HepG2 (cell line): ENCODE measurements around the gene PSD4. TPM values are rescaled to one million over a fixed set of nuclear protein-coding genes. Genes with fewer than 3 reads are reported as not detected.
A peak's percentile ranks its signal among the peaks of the same experiment; 100 is the strongest.

ENCODE experiments used
- ARID3A ChIP-seq: IDR thresholded peaks from 2 replicates; pipeline ENCODE4 v1.6.1; 2012; ENCODE audit warnings: low read depth, low read length, improper control_type of control experiment
- BORCS8-MEF2B ChIP-seq: sonication (generic); formaldehyde crosslinking; IDR thresholded peaks from 2 replicates; pipeline ENCODE4 v1.8.0; 2022; ENCODE audit warnings: mild to moderate bottlenecking, missing genetic modification reagents
- GATA4 ChIP-seq: sonication (generic); IDR thresholded peaks from 2 replicates; pipeline ENCODE4 v1.6.1; 2016; ENCODE audit warnings: antibody characterized with exemption, low read depth, borderline replicate concordance
- HOXA7 ChIP-seq: sonication (generic); formaldehyde crosslinking; IDR thresholded peaks from 2 replicates; pipeline ENCODE4 v1.8.1; 2022; ENCODE audit warnings: mild to moderate bottlenecking, missing genetic modification reagents, moderate library complexity
- KAT8 ChIP-seq: IDR thresholded peaks from 2 replicates; pipeline ENCODE4 v1.6.1; 2016; ENCODE audit warnings: missing genetic modification reagents, missing compliant biosample characterization
- KDM5B ChIP-seq: sonication (generic); formaldehyde crosslinking; IDR thresholded peaks from 2 replicates; pipeline ENCODE4 v1.4.0; 2020; ENCODE audit warnings: missing genetic modification reagents, mild to moderate bottlenecking, borderline replicate concordance
- KDM6A ChIP-seq: IDR thresholded peaks from 2 replicates; pipeline ENCODE4 v1.6.1; 2016; ENCODE audit warnings: low read depth
- MED8 ChIP-seq: sonication (generic); formaldehyde crosslinking; IDR thresholded peaks from 2 replicates; pipeline ENCODE4 v1.8.1; 2023; ENCODE audit warnings: mild to moderate bottlenecking, missing genetic modification reagents; ENCODE audit not compliant: insufficient replicate concordance
- NAIF1 ChIP-seq: sonication (generic); formaldehyde crosslinking; IDR thresholded peaks from 2 replicates; pipeline ENCODE4 v1.5.0; 2020; ENCODE audit warnings: mild to moderate bottlenecking, missing genetic modification reagents, borderline replicate concordance
- NCOA1 ChIP-seq: sonication (generic); formaldehyde crosslinking; IDR thresholded peaks from 2 replicates; pipeline ENCODE4 v1.9.0; 2021; ENCODE audit warnings: missing genetic modification reagents
- NR2F6 ChIP-seq, 2 experiments: IDR thresholded peaks; 2 replicates each; pipeline ENCODE4 v1.6.1; 2016; ENCODE audit warnings: antibody characterized with exemption in 1 of 2, mild to moderate bottlenecking in 1 of 2
- NRL ChIP-seq: sonication (generic); formaldehyde crosslinking; IDR thresholded peaks from 2 replicates; pipeline ENCODE4 v1.5.0; 2020; ENCODE audit warnings: missing genetic modification reagents, mild to moderate bottlenecking, moderate library complexity, borderline replicate concordance
- POLR2AphosphoS5 ChIP-seq: IDR thresholded peaks from 2 replicates; pipeline ENCODE4 v1.6.1; 2012; ENCODE audit warnings: low read depth, low read length
- PREB ChIP-seq: sonication (generic); formaldehyde crosslinking; IDR thresholded peaks from 2 replicates; pipeline ENCODE4 v1.4.0; 2020; ENCODE audit warnings: missing genetic modification reagents
- STAG1 ChIP-seq: sonication (generic); formaldehyde crosslinking; IDR thresholded peaks from 2 replicates; pipeline ENCODE4 v1.4.0; 2020; ENCODE audit warnings: missing genetic modification reagents
- ZBTB3 ChIP-seq: sonication (generic); formaldehyde crosslinking; IDR thresholded peaks from 2 replicates; pipeline ENCODE4 v1.4.0; 2020; ENCODE audit warnings: low read depth, mild to moderate bottlenecking, moderate library complexity, missing genetic modification reagents, borderline replicate concordance
- ZBTB7B ChIP-seq: sonication (generic); formaldehyde crosslinking; IDR thresholded peaks from 2 replicates; pipeline ENCODE4 v1.4.0; 2020; ENCODE audit warnings: missing genetic modification reagents
- ZNF124 ChIP-seq: sonication (generic); formaldehyde crosslinking; IDR thresholded peaks from 2 replicates; pipeline ENCODE4 v1.4.0; 2020; ENCODE audit warnings: missing genetic modification reagents
- ZNF484 ChIP-seq: sonication (generic); formaldehyde crosslinking; IDR thresholded peaks from 2 replicates; pipeline ENCODE4 v1.5.1; 2020; ENCODE audit warnings: mild to moderate bottlenecking, low read depth, missing genetic modification reagents, borderline replicate concordance
- ZNF839 ChIP-seq: sonication (generic); formaldehyde crosslinking; IDR thresholded peaks from 2 replicates; pipeline ENCODE4 v1.4.0; 2020; ENCODE audit warnings: missing genetic modification reagents, mild to moderate bottlenecking, borderline replicate concordance
- ZSCAN25 ChIP-seq: sonication (generic); formaldehyde crosslinking; IDR thresholded peaks from 2 replicates; pipeline ENCODE4 v1.8.0; 2022; ENCODE audit warnings: mild to moderate bottlenecking, missing genetic modification reagents
- polyA plus RNA-seq, 8 experiments: library from polyadenylated mRNA; depleted of rRNA in 3 of 8; stranded (reverse) in 7 of 8; unstranded in 1 of 8; fragments of >200 nt; fragmentation: Illumina TruSeq in 4 of 8; extraction: Trizol in 4 of 8; gene quantifications; 2 replicates each; pipeline versions ENCODE4 v1.2.1 to v1.2.3, GENCODE V29; 2011 to 2016; ENCODE audit warnings: low read depth in 4 of 8, missing spikeins in 1 of 8, mixed read lengths in 1 of 8; ENCODE audit not compliant: insufficient read depth in 1 of 8
- total RNA-seq, 5 experiments: library from RNA; depleted of rRNA; stranded (reverse); fragments of >200 nt; fragmentation: Illumina TruSeq; extraction: Trizol; gene quantifications; 2 replicates each; pipeline ENCODE4 v1.2.3, GENCODE V29; 2016; ENCODE audit warnings: low read depth in 1 of 5
- TF ChIP-seq, protein P1 (sequence below): sonication (generic); formaldehyde crosslinking; IDR thresholded peaks from 2 replicates; pipeline ENCODE4 v1.4.0; 2020; ENCODE audit warnings: missing genetic modification reagents, borderline replicate concordance
- TF ChIP-seq, protein P2 (sequence below): sonication (generic); formaldehyde crosslinking; IDR thresholded peaks from 2 replicates; pipeline ENCODE4 v1.5.0; 2020; ENCODE audit warnings: missing genetic modification reagents

PSD4 gene
- total and polyA plus RNA-seq, 2 of the 13 experiments (the other 11 are each of a cell fraction or from before 2014, with no cell fraction given), result 5.8 to 9.4 TPM

DNA sequence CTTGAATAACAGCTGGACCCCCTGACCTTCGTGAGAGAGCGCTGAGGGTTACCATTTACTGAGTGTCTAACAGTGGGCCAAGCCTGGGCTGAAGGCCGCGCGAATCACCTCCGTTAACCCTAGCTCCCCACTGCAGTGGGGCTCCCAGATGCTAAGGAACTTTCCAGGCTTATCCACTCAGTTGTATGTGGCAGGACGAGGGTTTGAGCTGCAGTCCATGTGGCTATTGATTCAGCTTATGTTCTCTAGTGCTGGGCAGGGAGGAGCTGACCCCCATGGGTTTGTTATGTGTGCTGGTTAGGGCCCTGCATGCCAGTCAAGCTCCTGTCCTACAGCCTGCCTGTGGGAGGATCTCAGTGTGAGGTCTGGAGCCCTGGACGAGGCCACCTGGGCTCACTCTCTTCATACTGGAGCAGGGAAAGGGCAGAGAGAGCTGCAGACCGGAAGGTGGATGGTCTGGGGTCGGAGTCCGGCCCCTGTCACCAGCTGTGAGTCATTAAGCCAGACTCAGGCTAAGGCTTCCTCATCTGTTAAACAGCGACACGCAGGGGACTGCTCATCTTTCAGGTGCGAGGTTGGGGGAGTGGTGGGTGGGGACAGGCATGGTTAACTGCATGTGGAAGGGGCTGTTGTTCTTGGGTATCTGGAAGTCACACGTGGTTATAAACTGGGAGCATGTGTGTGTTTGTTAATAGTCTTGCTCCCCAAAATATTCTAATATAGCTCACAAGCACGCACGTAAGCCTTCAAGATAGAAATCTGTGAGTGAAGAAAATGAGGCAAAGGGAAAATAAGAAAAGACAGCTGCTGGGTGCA, 6.6 kb downstream of the PSD4 start (continued):
- TF ChIP-seq ARID3A (no peak), POLR2AphosphoS5 (peak; percentile 54; the same call in 1 of the 2 replicates), BORCS8-MEF2B (CRISPR knock-in tag) (peak; percentile 26; the same call in 1 of the 2 replicates), NR2F6 (IDR thresholded peaks at IDR 0.05) (peak; percentile 51; the same call in 1 of the 2 replicates), NR2F6 (CRISPR knock-in tag; IDR thresholded peaks at IDR 0.05) (peak; percentile 87), NRL (CRISPR knock-in tag) (peak; percentile 83; the same call in 1 of the 2 replicates), HOXA7 (no peak), GATA4 (no peak), MED8 (no peak), KDM5B (CRISPR knock-in tag) (no peak; the same call in 1 of the 2 replicates), KAT8 (CRISPR knock-in tag) (peak; percentile 80), ZBTB3 (CRISPR knock-in tag) (no peak; the same call in 1 of the 2 replicates), ZNF124 (CRISPR knock-in tag) (peak; percentile 80), ZNF484 (CRISPR knock-in tag) (no peak), STAG1 (CRISPR knock-in tag) (peak; percentile 58), PREB (CRISPR knock-in tag) (no peak), KDM6A (peak; percentile 76; the same call in 1 of the 2 replicates), ZBTB7B (CRISPR knock-in tag) (peak; percentile 92), NAIF1 (CRISPR knock-in tag) (0 out of 2 replicates have a peak, but pooled peaks have one; percentile 41), ZSCAN25 (peak; percentile 95), NCOA1 (CRISPR knock-in tag) (no peak), ZNF839 (peak; percentile 84; the same call in 1 of the 2 replicates)
- TF ChIP-seq, protein P1, sequence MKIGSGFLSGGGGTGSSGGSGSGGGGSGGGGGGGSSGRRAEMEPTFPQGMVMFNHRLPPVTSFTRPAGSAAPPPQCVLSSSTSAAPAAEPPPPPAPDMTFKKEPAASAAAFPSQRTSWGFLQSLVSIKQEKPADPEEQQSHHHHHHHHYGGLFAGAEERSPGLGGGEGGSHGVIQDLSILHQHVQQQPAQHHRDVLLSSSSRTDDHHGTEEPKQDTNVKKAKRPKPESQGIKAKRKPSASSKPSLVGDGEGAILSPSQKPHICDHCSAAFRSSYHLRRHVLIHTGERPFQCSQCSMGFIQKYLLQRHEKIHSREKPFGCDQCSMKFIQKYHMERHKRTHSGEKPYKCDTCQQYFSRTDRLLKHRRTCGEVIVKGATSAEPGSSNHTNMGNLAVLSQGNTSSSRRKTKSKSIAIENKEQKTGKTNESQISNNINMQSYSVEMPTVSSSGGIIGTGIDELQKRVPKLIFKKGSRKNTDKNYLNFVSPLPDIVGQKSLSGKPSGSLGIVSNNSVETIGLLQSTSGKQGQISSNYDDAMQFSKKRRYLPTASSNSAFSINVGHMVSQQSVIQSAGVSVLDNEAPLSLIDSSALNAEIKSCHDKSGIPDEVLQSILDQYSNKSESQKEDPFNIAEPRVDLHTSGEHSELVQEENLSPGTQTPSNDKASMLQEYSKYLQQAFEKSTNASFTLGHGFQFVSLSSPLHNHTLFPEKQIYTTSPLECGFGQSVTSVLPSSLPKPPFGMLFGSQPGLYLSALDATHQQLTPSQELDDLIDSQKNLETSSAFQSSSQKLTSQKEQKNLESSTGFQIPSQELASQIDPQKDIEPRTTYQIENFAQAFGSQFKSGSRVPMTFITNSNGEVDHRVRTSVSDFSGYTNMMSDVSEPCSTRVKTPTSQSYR, result no peak; the same call in 1 of the 2 replicates
- TF ChIP-seq, protein P2, sequence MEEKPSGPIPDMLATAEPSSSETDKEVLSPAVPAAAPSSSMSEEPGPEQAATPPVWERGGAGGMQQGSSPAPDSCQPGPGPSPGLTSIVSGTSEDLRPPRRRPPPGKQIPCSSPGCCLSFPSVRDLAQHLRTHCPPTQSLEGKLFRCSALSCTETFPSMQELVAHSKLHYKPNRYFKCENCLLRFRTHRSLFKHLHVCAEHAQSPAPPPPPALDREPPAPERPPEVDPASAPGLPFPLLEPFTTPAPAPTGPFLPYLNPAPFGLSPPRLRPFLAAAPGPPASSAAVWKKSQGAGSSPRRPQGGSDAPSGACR (CRISPR knock-in tag), result peak; percentile 80
